GM10266 (cell line): ENCODE data around the gene F10.

Experiments
- DNase-seq: peaks from one replicate; pipeline ENCODE4 v3.0.0; 2012; ENCODE audit errors: extremely low spot score
- CTCF ChIP-seq: IDR thresholded peaks from 2 replicates; pipeline ENCODE4 v1.5.1; 2012; ENCODE audit warnings: mild to moderate bottlenecking, low read depth; ENCODE audit not compliant: control insufficient read depth, insufficient read depth; ENCODE audit errors: missing control alignments

The F10 gene

GRCh38 chr13:113178070-113178895 is 55.7 kb downstream of the F10 start:
- no peak for DNase-seq
- no peak for TF ChIP-seq CTCF

GRCh38 chr13:113178896-113179167 is 56.2 kb downstream of the F10 start:
- TF ChIP-seq CTCF: no peak
- no peak for DNase-seq

- no peak for TF ChIP-seq CTCF
- DNase-seq: no peak
Observed at GRCh38 chr13:113179374-113180230, 57.0 kb downstream of the F10 start.

GRCh38 chr13:113182046-113182445 is 59.4 kb downstream of the F10 start:
- TF ChIP-seq CTCF: no peak
- DNase-seq: no peak

GRCh38 chr13:113183450-113184129 is 61.0 kb downstream of the F10 start:
- TF ChIP-seq CTCF: no peak
- DNase-seq: no peak

GRCh38 chr13:113184568-113185440 is 62.2 kb downstream of the F10 start:
- no peak for TF ChIP-seq CTCF
- no peak for DNase-seq
